NCI-H2196 (cell line): ENCODE measurements around the gene CRLF1.
A peak's percentile ranks its signal among the peaks of the same experiment; 100 is the strongest.

Experiments used
- DNase-seq: peaks from one replicate; lab custom pipeline; 2025; ENCODE audit not compliant: unreplicated experiment; lab: John Stamatoyannopoulos, UW

Gene CRLF1

GRCh38 chr19:18636183-18636968 is 29.8 kb upstream of the CRLF1 start:
- peak; percentile 97 for DNase-seq

GRCh38 chr19:18635831-18636182 is 29.2 kb upstream of the CRLF1 start:
- DNase-seq: no peak

GRCh38 chr19:18634612-18635297 is 28.2 kb upstream of the CRLF1 start:
- no peak for DNase-seq

- peak; percentile 73 for DNase-seq
These were observed 26.7 kb upstream of the CRLF1 start for GRCh38 chr19:18633321-18633720.

- DNase-seq: no peak
These were observed 22.8 kb upstream of the CRLF1 start for GRCh38 chr19:18629166-18630088.

- DNase-seq: no peak
These were observed 20.3 kb upstream of the CRLF1 start for GRCh38 chr19:18626906-18627305.

GRCh38 chr19:18620902-18621301 is 14.3 kb upstream of the CRLF1 start:
- no peak for DNase-seq

GRCh38 chr19:18620311-18620710 is 13.7 kb upstream of the CRLF1 start:
- no peak for DNase-seq

- DNase-seq: no peak
These were observed 11.6 kb upstream of the CRLF1 start for GRCh38 chr19:18618236-18618635.

GRCh38 chr19:18617562-18617961 is 11.0 kb upstream of the CRLF1 start:
- DNase-seq: no peak

- DNase-seq: no peak
These were observed 9.4 kb upstream of the CRLF1 start for GRCh38 chr19:18616023-18616422.

- no peak for DNase-seq
These were observed 7.1 kb upstream of the CRLF1 start for GRCh38 chr19:18613589-18614234.

GRCh38 chr19:18612772-18613588 is 6.4 kb upstream of the CRLF1 start, which contains the start of gene TMEM59L:
Gene TMEM59L (plus strand): TSS chr19:18612870. CDS start chr19:18612959, 89 bp downstream.
- no peak for DNase-seq

- no peak for DNase-seq
These were observed 5.6 kb upstream of the CRLF1 start for GRCh38 chr19:18612051-18612771.

GRCh38 chr19:18611327-18612050 is 4.9 kb upstream of the CRLF1 start:
- DNase-seq: no peak

- DNase-seq: no peak
These were observed 4.1 kb upstream of the CRLF1 start for GRCh38 chr19:18610556-18611326.

GRCh38 chr19:18610245-18610555 is 3.6 kb upstream of the CRLF1 start:
- DNase-seq: no peak

- no peak for DNase-seq
These were observed 3.1 kb upstream of the CRLF1 start for GRCh38 chr19:18609717-18610051.
